Activated CD4-positive, CD25-positive, alpha-beta regulatory T cell (primary cell): ENCODE data around the gene CDKL2.
"Not testable (repeated sequence)": the region's sequence is repeated elsewhere in the genome, so short reads cannot be mapped to it uniquely, and the experiment has no call there.

Source experiments
- DNase-seq, 4 experiments: peaks; one replicate each; lab custom pipeline; 2025; lab: John Stamatoyannopoulos, UW

CDKL2 gene

DNA sequence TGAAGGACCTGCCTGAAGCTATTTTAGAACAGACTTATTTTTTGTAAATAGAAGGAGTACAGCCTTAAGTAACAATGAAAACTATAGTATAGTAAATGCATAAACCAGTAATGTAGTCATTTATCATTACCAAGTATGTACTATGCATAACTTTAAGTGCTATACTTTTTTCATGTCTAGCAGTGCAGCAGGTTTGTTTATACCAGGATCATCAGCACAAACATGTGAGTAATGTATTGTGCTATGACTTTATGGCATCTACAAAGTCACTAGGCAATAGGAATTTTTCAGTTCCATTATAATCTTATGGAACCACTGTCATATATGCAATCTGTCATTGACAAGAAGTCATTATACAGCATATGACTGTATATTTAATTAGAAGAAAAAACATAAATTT lies 77.9 kb downstream of the CDKL2 start:
- no peak for DNase-seq

DNA sequence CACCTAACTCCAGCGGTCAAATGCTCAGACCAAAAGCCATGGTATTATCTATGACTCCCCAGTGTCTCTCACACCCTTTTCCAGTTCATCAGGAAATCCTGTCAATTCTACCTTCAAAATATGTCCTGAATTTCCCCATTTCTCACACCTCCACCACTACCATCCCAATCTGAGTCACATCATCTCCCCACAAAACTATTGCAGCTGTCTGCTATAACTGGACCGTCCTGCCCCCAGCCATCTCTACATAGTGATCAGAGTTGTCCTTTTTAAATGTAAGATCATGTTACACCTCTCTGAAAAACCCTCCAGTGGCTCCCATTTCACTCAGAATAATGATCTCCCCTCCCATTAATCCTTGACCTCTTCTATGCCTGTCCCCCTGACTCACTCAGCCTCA lies 81.3 kb downstream of the CDKL2 start:
- no peak for DNase-seq

DNA sequence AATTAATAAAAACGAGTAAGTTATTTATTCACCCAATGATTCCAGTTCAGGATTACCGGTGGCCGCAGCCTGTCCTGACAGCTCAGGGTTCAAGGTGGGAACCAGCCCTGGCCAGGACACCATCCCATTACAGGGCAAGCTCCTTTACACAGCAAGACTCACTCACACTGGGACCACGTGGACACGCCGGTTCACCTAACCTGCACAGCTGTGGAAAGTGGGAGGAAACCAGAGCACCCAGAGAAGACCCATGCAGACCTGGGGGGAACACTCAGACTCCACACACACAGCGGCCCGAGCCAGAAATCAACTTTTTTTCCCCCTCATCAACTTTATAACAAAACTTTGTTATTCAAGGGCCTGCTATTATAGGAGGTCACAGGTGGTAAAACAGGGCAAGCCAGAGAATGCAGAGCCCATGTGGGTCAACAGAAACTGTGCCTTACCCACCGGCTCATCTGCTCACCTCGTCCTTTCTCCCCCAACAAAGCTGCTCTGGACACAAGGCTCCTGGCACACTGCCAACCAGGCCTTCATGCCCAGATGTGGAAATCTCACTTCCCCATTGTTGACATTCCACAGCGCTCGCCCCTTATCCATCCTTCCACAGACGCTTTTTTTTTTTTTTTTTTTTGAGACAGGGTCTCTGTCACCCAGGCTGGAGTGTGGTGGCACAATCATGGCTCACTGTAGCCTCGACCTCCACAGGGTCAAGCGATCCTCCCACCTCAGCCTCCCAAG lies 82.5 kb downstream of the CDKL2 start:
- DNase-seq = no peak

DNA sequence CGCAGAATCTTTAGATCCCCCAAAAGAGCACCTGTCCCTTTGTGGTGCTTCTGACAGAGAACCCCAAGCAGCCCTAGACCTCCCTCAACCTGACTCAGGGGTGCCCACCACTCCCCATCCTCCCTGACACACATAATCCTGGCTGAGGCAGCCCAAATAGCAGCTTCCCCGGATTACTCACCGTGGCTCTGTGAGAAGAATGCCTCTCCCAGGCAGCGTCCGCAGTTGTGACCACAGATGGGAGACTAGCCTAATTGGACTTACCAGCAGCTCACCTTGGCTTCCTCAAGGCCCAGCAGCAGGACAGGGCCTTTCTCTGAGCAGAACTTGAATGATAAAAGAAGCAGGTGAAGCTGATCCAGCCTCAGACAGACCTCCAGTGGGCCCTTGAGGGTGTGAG lies 84.8 kb downstream of the CDKL2 start:
- no peak for DNase-seq

DNA sequence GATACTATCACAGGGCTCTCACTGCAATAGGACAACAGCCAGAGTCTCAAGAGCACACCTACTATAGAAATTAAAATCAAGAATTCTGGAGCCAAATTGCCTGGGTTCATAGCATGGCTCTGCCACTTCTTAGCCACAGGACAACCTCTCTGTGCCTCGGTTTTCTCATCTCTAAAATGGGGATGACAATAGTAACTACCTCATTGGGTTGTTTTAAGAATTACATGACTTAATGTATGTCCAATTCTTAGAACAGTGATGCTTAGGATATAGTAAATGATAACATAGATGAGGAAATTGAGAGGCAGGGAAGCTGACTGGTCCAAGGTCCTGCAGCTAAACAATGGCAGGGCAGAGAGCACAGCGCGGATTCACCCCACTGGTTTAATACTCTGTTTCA lies 85.5 kb downstream of the CDKL2 start:
- no peak for DNase-seq

DNA sequence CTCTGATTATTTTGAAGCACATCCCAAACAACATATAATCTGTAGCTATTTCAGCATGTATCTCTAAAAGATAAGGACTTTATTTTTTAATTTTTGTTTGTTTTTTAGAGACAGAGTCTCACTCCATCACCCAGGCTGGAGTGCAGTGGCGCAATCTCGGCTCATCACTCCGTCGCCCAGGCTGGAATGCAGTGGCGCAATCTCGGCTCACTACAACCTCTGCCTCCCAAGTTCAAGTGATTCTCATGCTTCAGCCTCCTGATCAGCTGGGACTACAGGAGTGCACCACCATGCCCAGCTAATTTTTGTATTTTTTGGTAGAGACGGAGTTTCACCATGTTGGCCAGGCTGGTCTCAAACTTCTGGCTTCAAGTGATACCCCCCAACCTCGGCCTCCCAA lies 86.1 kb downstream of the CDKL2 start:
- DNase-seq = not testable (repeated sequence)

DNA sequence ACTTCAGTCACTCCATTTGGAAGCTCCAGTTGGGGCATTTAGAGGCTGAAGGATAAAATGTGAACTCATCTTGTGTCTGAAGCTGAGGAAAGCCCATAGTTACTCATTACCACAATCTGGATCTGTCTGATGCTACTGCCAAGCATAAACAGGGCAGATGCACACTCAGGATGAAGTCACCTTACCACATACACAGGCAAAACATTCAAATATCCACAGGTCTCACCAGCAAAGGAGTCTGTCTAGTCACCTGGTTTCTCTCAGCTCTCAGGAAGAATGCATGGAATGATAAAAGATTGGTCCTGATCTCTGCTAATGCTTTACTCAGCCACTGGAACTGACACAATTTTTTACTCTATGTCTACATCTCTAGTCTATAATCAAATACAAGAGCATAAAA lies 87.5 kb downstream of the CDKL2 start:
- DNase-seq = no peak

DNA sequence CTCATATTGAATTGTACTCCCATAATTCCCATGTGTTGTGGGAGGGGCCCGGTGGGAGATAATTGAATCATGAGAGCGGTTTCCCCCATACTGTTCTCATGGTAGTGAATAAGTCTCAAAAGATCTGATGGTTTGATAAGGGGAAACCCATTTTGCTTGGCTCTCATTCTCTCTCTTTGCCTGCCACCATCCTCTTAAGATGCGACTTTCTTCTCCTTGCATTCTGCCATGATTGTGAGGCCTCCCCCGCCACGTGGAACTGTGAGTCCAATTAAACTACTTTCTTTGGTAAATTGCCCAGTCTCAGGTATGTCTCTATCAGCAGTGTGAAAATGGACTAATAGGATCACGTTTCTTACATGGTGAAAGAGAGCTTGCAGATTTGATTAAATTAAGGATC lies 93.0 kb downstream of the CDKL2 start:
- DNase-seq = not testable (repeated sequence)

DNA sequence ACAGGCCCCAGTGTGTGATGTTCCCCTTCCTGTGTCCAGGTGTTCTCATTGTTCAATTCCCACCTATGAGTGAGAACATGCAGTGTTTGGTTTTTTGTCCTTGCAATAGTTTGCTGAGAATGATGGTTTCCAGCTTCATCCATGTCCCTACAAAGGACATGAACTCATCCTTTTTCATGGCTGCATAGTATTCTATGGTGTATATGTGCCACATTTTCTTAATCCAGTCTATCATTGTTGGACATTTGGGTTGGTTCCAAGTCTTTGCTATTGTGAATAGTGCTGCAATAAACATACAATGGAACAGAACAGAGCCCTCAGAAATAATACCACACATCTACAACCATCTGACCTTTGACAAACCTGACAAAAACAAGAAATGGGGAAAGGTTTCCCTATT lies 96.4 kb downstream of the CDKL2 start:
- DNase-seq = not testable (repeated sequence)

DNA sequence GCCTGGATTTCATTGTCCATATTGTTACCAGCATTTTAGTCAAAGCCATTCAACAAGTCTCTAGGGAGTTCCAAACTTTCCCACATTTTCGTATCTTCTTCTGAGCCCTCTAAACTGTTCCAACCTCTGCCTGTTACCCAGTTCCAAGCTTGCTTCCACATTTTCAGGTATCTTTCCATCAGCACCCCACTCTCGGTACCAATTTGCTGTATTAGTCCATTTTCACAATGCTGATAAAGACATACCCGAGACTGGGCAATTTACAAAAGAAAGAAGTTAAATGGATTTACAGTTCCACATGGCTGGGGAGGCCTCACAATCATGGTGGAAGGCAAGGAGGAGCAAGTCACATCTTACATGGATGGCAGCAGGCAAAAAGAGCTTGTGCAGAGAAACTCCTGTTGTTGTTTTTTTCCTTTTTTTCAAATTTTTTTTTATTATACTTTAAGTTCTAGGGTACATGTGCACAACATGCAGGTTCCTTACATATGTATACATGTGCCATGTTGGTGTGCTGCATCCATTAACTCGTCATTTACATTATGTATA lies 96.9 kb downstream of the CDKL2 start:
- not testable (repeated sequence) for DNase-seq

DNA sequence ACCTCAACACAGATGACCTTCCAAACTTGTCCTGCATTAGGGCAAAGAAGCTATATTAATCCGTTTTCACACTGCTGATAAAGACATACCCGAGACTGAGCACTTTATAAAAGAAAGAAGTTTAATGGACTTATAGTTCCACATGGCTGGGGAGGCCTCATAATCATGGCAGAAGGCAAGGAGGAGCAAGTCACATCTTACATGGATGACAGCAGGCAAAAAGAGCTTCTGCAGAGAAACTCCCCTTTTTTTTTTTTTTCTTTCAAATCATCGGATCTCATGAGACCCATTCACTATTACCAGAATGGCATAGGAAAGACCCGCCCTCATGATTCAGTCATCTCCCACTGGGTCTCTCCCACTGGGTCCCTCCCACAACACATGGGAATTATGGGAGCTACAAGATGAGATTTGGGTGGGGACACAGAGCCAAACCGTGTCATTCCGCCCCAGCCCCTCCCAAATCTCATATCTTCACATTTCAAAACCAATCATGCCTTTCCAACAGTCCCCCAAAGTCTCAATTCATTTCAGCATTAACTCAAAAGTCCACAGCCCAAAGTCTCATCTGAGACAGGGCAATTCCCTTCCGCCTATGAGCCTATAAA lies 98.7 kb downstream of the CDKL2 start:
- DNase-seq = not testable (repeated sequence)

DNA sequence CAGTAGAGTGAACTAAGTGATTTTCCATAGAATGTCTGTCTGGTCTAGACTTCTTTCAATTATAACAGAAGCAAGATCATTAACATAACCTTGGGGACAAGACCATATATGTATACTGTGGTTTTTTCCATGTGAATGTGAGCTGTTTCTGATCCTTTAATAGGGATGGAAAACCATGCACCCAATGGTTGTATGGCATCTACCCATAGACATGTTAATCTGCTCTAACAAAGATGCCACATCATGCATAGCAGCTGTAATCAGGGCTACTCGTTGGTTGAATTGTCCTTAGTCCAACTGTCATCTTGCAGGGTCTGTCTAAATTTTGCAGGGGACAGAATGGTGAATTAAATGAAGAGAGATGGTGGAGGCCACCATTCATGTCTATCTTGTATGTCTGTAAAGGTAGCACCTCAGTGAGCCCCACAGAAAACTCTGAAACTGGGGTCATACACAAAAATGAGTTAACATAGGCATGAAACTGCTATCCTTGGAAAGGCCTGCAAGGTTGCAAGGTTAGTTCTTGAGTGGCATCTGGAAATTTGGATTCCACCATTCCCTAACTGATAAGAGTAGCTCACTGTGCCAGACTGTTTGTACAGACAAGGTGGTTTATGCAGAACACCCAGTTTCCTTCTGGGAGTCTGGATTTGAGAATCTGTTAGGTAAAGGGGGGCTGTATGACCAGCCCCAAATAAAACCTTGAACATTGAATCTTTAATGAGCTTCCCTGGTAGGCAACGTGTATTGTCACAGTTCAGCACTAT lies 99.6 kb downstream of the CDKL2 start:
- no peak for DNase-seq
